Stimulated activated CD4-positive, alpha-beta T cell treated with anti-CD3 and anti-CD28 coated beads, Interleukin-2, amount 100 ng/mL, for 24 hours (primary cell): ENCODE data around the gene DNAJB1.
"Not testable (repeated sequence)": the region's sequence is repeated elsewhere in the genome, so short reads cannot be mapped to it uniquely, and the experiment has no call there.

Experiments used
- DNase-seq, 2 donors: peaks; one replicate each; pipeline ENCODE4 v3.0.0-alpha.2; 2020

DNAJB1 gene

GRCh38 chr19:14517840-14518505 is at the start of gene DNAJB1:
DNAJB1 (minus strand) TSS chr19:14518397; CDS start chr19:14518349, 48 bp downstream.
- peak; percentile 69 to 73 for DNase-seq

GRCh38 chr19:14567079-14567478 is 48.9 kb upstream of the DNAJB1 start:
- no peak for DNase-seq

- no peak for DNase-seq
Measured at GRCh38 chr19:14566712-14567077, 48.5 kb upstream of the DNAJB1 start.

- DNase-seq: no peak
Measured at GRCh38 chr19:14565765-14566711, 47.8 kb upstream of the DNAJB1 start.

- no peak for DNase-seq
Measured at GRCh38 chr19:14565298-14565679, 47.1 kb upstream of the DNAJB1 start.

- not testable (repeated sequence) for DNase-seq
Measured at GRCh38 chr19:14564652-14565297, 46.6 kb upstream of the DNAJB1 start.

GRCh38 chr19:14563989-14564651 is 45.9 kb upstream of the DNAJB1 start:
- DNase-seq: peak; percentile 43 to 75

- no peak for DNase-seq
Measured at GRCh38 chr19:14563590-14563926, 45.4 kb upstream of the DNAJB1 start.

- no peak for DNase-seq
Measured at GRCh38 chr19:14562660-14563589, 44.7 kb upstream of the DNAJB1 start.

- DNase-seq: no peak
Measured at GRCh38 chr19:14561847-14562351, 43.7 kb upstream of the DNAJB1 start.

- DNase-seq: no peak
Measured at GRCh38 chr19:14561249-14561648, 43.1 kb upstream of the DNAJB1 start.

GRCh38 chr19:14560776-14561108 is 42.5 kb upstream of the DNAJB1 start:
- DNase-seq: no peak

- DNase-seq: no peak
Measured at GRCh38 chr19:14559916-14560775, 41.9 kb upstream of the DNAJB1 start.

- DNase-seq: no peak
Measured at GRCh38 chr19:14558370-14559066, 40.3 kb upstream of the DNAJB1 start.

- DNase-seq: peak; percentile 81 to 84
Measured at GRCh38 chr19:14556662-14557188, 38.5 kb upstream of the DNAJB1 start.

- DNase-seq: no peak
Measured at GRCh38 chr19:14555918-14556661, 37.9 kb upstream of the DNAJB1 start.

- DNase-seq: no peak
Measured at GRCh38 chr19:14554382-14554812, 36.2 kb upstream of the DNAJB1 start.

GRCh38 chr19:14553939-14554243 is 35.7 kb upstream of the DNAJB1 start:
- DNase-seq: no peak
